IMR-90 (cell line): Measurements from ENCODE around the gene GAPVD1. TPM values are rescaled to one million over a fixed set of nuclear protein-coding genes. Genes with fewer than 3 reads are reported as not detected.

Source experiments
- ATAC-seq: fragments of 200-7000 bp; cut with Tn5 transposase; 2 replicates; pipeline ENCODE4 v1.9.1; 2020; ENCODE audit warnings: low read depth, mild to moderate bottlenecking, moderate library complexity
- BruUV-seq: library from RNA; stranded (reverse); fragments of 400-500 nt; replicated peaks from 2 replicates; lab custom pipeline; 2021; lab: Mats Ljungman, UMichigan
- CTCF ChIA-PET: fragments of 300-600 bp; formaldehyde crosslinking; extraction: SDS; loops from one replicate; lab custom pipeline; 2021; ENCODE audit warnings: antibody characterized with exemption; lab: Yijun Ruan, JAX
- POLR2A ChIA-PET: fragments of 300-600 bp; sonication (Branson Sonifier 250); formaldehyde crosslinking; loops from one replicate; lab custom pipeline; 2022; ENCODE audit warnings: antibody characterized with exemption; ENCODE audit not compliant: unreplicated experiment; lab: Charles Lee
- DNase-seq: peaks from one replicate; pipeline ENCODE4 v3.0.0; 2013
- H2AFZ ChIP-seq: replicated peaks from 2 replicates; pipeline ENCODE3; 2013; ENCODE audit warnings: low read length, mild to moderate bottlenecking; ENCODE audit not compliant: poor library complexity
- H2AK5ac ChIP-seq: 2 replicates; pipeline ENCODE4 v1.6.1; 2013; ENCODE audit warnings: low read depth, low read length, inconsistent platforms
- H2AK9ac ChIP-seq: replicated peaks from 2 replicates; pipeline ENCODE3; 2013; ENCODE audit warnings: mild to moderate bottlenecking, low read depth, low read length, moderate library complexity; ENCODE audit not compliant: poor library complexity
- H2BK120ac ChIP-seq: 2 replicates; pipeline ENCODE4 v1.6.1; 2013; ENCODE audit warnings: low read depth, low read length, inconsistent platforms
- H2BK15ac ChIP-seq: 3 replicates; pipeline ENCODE4 v1.6.1; 2013; ENCODE audit warnings: low read depth, low read length, inconsistent platforms
- H2BK20ac ChIP-seq: 2 replicates; pipeline ENCODE4 v1.6.1; 2013; ENCODE audit warnings: low read depth, mild to moderate bottlenecking, inconsistent platforms, low read length, moderate library complexity
- H2BK5ac ChIP-seq: 2 replicates; pipeline ENCODE4 v1.6.1; 2013; ENCODE audit warnings: mild to moderate bottlenecking, low read depth, low read length, inconsistent platforms; ENCODE audit not compliant: poor library complexity, severe bottlenecking
- H3K14ac ChIP-seq: replicated peaks from 2 replicates; pipeline ENCODE4 v1.6.1; 2013; ENCODE audit warnings: low read depth, low read length, inconsistent platforms
- H3K18ac ChIP-seq: 2 replicates; pipeline ENCODE4 v1.6.1; 2013; ENCODE audit warnings: low read depth, low read length, control low read depth
- H3K23ac ChIP-seq: 2 replicates; pipeline ENCODE4 v1.6.1; 2013; ENCODE audit warnings: low read depth, low read length, inconsistent platforms
- H3K27ac ChIP-seq: 2 replicates; pipeline ENCODE4 v1.5.1; 2013; ENCODE audit warnings: mild to moderate bottlenecking, control low read depth, low read length; ENCODE audit not compliant: insufficient read depth
- H3K27me3 ChIP-seq: 2 replicates; pipeline ENCODE4 v1.6.1; 2013; ENCODE audit warnings: low read length; ENCODE audit not compliant: control insufficient read depth, insufficient read depth
- H3K36me3 ChIP-seq: 2 replicates; pipeline ENCODE4 v1.6.1; 2013; ENCODE audit warnings: low read length, mixed read lengths; ENCODE audit not compliant: control insufficient read depth, insufficient read depth
- H3K4ac ChIP-seq: 2 replicates; pipeline ENCODE4 v1.6.1; 2013; ENCODE audit warnings: low read depth, low read length, inconsistent platforms
- H3K4me1 ChIP-seq: 2 replicates; pipeline ENCODE4 v1.6.1; 2013; ENCODE audit warnings: low read length, mixed read lengths; ENCODE audit not compliant: control insufficient read depth, insufficient read depth
- H3K4me2 ChIP-seq: 2 replicates; pipeline ENCODE4 v1.6.1; 2013; ENCODE audit warnings: low read depth, mild to moderate bottlenecking, control low read depth, low read length, moderate library complexity
- H3K4me3 ChIP-seq: 2 replicates; pipeline ENCODE4 v1.5.1; 2013; ENCODE audit warnings: low read depth, mild to moderate bottlenecking, control low read depth, low read length, moderate library complexity; ENCODE audit not compliant: insufficient read depth
- H3K56ac ChIP-seq: 2 replicates; pipeline ENCODE4 v1.6.1; 2013; ENCODE audit warnings: low read length, inconsistent platforms; ENCODE audit not compliant: insufficient read depth; ENCODE audit errors: extremely low read depth
- H3K79me1 ChIP-seq, 2 experiments: 2 replicates each; pipeline ENCODE4 v1.6.1; 2013; ENCODE audit warnings: low read length in 2 of 2, inconsistent platforms in 1 of 2, low read depth in 1 of 2
- H3K9ac ChIP-seq: 2 replicates; pipeline ENCODE4 v1.6.1; 2013; ENCODE audit warnings: low read depth, low read length, control low read depth
- H3K9me1 ChIP-seq: 2 replicates; pipeline ENCODE4 v1.6.1; 2013; ENCODE audit warnings: low read length, inconsistent platforms; ENCODE audit not compliant: insufficient read depth
- H3K9me3 ChIP-seq: 2 replicates; pipeline ENCODE4 v1.6.1; 2013; ENCODE audit warnings: low read length; ENCODE audit not compliant: control insufficient read depth, insufficient read depth
- H4K20me1 ChIP-seq: 2 replicates; pipeline ENCODE4 v1.6.1; 2013; ENCODE audit warnings: low read length, inconsistent platforms; ENCODE audit not compliant: insufficient read depth
- H4K5ac ChIP-seq: 2 replicates; pipeline ENCODE4 v1.6.1; 2013; ENCODE audit warnings: mild to moderate bottlenecking, low read depth, low read length, control low read depth
- H4K8ac ChIP-seq, 2 experiments: 2 replicates each; pipeline ENCODE4 v1.6.1; 2013; ENCODE audit warnings: low read depth in 2 of 2, low read length in 2 of 2, control low read depth in 1 of 2, inconsistent platforms in 1 of 2
- H4K91ac ChIP-seq: 2 replicates; pipeline ENCODE4 v1.6.1; 2013; ENCODE audit warnings: low read depth, low read length, inconsistent platforms; ENCODE audit not compliant: insufficient read depth
- MAZ ChIP-seq: IDR thresholded peaks from 2 replicates; pipeline ENCODE4 v1.6.1; 2012; ENCODE audit warnings: low read depth, mild to moderate bottlenecking, low read length, improper control_type of control experiment, moderate library complexity, borderline replicate concordance
- MXI1 ChIP-seq: IDR thresholded peaks from 2 replicates; pipeline ENCODE4 v1.6.1; 2012; ENCODE audit warnings: low read depth, mild to moderate bottlenecking, low read length, moderate library complexity, borderline replicate concordance
- RAD21 ChIP-seq: IDR thresholded peaks from 2 replicates; pipeline ENCODE4 v1.6.1; 2012; ENCODE audit warnings: low read length, improper control_type of control experiment
- SMC3 ChIP-seq: fragments of 150-350 bp; IDR thresholded peaks from 2 replicates; pipeline ENCODE4 v1.6.1; 2016; ENCODE audit warnings: low read depth, mild to moderate bottlenecking, antibody characterized with exemption, low read length, moderate library complexity
- dilution Hi-C: fragments of 300-500 bp; cut with HindIII; formaldehyde crosslinking; loops from one replicate; pipeline ENCODE4 v1.14.3; 2018; ENCODE audit warnings: low sequenced_read_pairs; ENCODE audit not compliant: unreplicated experiment
- in situ Hi-C: fragments of 300-500 bp; cut with MboI; formaldehyde crosslinking; loops from 3 replicates; pipeline ENCODE4 v1.14.3; 2019; ENCODE audit warnings: low sequenced_read_pairs, inconsistent platforms, mixed read lengths
- intact Hi-C: fragments of 100-400 bp; cut with micrococcal nuclease; formaldehyde crosslinking; loops from 2 replicates; pipeline ENCODE4 v1.10.0; 2022
- polyA plus RNA-seq, 3 experiments: library from polyadenylated mRNA; depleted of rRNA; stranded (reverse); fragments of >200 nt; gene quantifications; 2 replicates each; pipeline ENCODE4 v1.2.3, GENCODE V29; 2012; ENCODE audit warnings: low replicate concordance in 1 of 3
- total RNA-seq: library from RNA; depleted of rRNA; stranded (reverse); fragments of >200 nt; gene quantifications from 2 replicates; pipeline ENCODE4 v1.2.3, GENCODE V29; 2012
- TF ChIP-seq, protein P1 (sequence below): fragments of 150-350 bp; IDR thresholded peaks from 2 replicates; pipeline ENCODE4 v1.6.1; 2016; ENCODE audit warnings: low read depth, mild to moderate bottlenecking, low read length, moderate library complexity, borderline replicate concordance

The GAPVD1 gene
- total and polyA plus RNA-seq, 2 of the 4 experiments (the other 2 are of a cell fraction), result 13.8 to 50.9 TPM

DNA sequence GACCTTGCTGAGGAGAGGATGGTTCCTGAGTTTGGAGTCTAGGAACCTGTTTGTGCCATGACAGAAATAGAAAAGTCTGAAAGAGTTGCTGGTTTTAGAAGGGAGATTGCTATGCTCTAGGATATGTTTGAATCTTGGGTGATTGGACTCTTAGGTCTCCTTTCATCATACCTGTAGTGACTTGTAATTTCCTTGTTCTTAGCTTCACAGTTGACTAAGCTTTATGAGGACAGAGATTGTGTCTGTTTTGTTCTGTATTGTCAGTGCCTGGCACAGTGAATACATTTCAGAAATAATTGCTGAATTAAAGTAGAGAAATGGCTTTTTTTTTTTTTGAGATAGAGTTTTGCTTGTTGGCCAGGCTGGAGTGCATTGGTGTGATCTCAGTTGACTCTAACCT lies 31.5 kb downstream of the GAPVD1 start:
- intact Hi-C loops (no loop called here), dilution Hi-C loops (no loop called here), in situ Hi-C loops (no loop called here)
- Histone ChIP-seq H3K18ac (no peak overlapping the region), H3K4me2 (no peak overlapping the region), H3K79me1 (peaks cover 31 to 74% of the 10 kb centered on the region in 2 experiments), H3K9ac (no peak overlapping the region), H3K56ac (no peak overlapping the region), H4K20me1 (peaks cover 50% of the 10 kb centered on the region), H3K4me1 (peaks cover 7% of the 10 kb centered on the region), H3K36me3 (0 out of 2 replicates have a peak, but pooled peaks cover 2% of the 10 kb centered on the region), H2BK20ac (no peak overlapping the region), H3K9me1 (peaks cover 12% of the 10 kb centered on the region; the same call in 1 of the 2 replicates), H2BK120ac (no peak overlapping the region), H4K5ac (no peak overlapping the region), H2BK5ac (no peak overlapping the region), H2AFZ (no peak overlapping the region), H4K8ac (no peak overlapping the region), H4K91ac (no peak overlapping the region), H3K27me3 (no peaks in the 10 kb centered on the region), H2AK9ac (no peak overlapping the region), H3K4me3 (no peak overlapping the region), H2BK15ac (no peak overlapping the region), H3K9me3 (no peaks in the 10 kb centered on the region), H3K4ac (no peak overlapping the region), H3K23ac (no peak overlapping the region), H2AK5ac (no peak overlapping the region), H3K14ac (no peak overlapping the region), H3K27ac (no peak overlapping the region)
- no TSS peak for BruUV-seq
- ChIA-PET CTCF (interaction anchor here (0.6 kb wide), 1 partner anchor 51 kb away, joined by 3 read pairs; no protein-coding TSS in a partner anchor), POLR2A (no interaction called here)
- TF ChIP-seq MXI1 (no peak), RAD21 (no peak), MAZ (no peak), SMC3 (no peak)
- TF ChIP-seq, protein P1, sequence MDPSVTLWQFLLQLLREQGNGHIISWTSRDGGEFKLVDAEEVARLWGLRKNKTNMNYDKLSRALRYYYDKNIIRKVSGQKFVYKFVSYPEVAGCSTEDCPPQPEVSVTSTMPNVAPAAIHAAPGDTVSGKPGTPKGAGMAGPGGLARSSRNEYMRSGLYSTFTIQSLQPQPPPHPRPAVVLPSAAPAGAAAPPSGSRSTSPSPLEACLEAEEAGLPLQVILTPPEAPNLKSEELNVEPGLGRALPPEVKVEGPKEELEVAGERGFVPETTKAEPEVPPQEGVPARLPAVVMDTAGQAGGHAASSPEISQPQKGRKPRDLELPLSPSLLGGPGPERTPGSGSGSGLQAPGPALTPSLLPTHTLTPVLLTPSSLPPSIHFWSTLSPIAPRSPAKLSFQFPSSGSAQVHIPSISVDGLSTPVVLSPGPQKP, result no peak
- no peak for ATAC-seq
- DNase-seq, result no peak
